GM19193 (cell line): ENCODE data around the gene C19orf25.

Source experiments
- POLR2A ChIP-seq: IDR thresholded peaks from 4 replicates; pipeline ENCODE4 v1.6.1; 2011; ENCODE audit not compliant: insufficient read depth, insufficient read length; ENCODE audit errors: extremely low read depth

Gene C19orf25

GRCh38 chr19:1467490-1468273 is 11.3 kb downstream of the C19orf25 start:
- no peak for TF ChIP-seq POLR2A

- TF ChIP-seq POLR2A = no peak
These were observed 11.9 kb downstream of the C19orf25 start for GRCh38 chr19:1467215-1467489.

GRCh38 chr19:1466461-1467214 is 12.4 kb downstream of the C19orf25 start:
- no peak for TF ChIP-seq POLR2A

GRCh38 chr19:1466018-1466460 is 13.0 kb downstream of the C19orf25 start:
- TF ChIP-seq POLR2A = no peak

DNA sequence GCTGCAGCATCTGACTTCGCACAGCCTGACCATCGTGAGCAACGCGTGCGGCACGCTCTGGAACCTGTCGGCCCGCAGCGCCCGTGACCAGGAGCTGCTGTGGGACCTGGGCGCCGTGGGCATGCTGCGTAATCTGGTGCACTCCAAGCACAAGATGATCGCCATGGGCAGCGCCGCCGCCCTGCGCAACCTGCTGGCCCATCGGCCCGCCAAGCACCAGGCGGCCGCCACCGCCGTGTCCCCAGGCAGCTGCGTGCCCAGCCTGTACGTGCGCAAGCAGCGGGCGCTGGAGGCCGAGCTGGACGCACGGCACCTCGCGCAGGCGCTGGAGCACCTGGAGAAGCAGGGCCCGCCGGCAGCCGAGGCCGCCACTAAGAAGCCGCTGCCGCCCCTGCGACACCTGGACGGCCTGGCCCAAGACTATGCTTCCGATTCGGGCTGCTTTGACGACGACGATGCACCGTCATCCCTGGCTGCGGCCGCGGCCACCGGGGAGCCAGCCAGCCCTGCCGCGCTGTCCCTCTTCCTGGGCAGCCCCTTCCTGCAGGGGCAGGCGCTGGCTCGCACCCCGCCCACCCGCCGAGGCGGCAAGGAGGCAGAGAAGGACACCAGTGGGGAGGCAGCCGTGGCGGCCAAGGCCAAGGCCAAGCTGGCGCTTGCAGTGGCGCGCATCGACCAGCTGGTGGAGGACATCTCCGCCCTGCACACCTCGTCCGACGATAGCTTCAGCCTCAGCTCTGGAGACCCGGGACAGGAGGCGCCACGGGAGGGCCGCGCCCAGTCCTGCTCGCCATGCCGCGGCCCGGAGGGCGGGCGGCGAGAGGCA is 13.6 kb downstream of the C19orf25 start:
- no peak for TF ChIP-seq POLR2A

DNA sequence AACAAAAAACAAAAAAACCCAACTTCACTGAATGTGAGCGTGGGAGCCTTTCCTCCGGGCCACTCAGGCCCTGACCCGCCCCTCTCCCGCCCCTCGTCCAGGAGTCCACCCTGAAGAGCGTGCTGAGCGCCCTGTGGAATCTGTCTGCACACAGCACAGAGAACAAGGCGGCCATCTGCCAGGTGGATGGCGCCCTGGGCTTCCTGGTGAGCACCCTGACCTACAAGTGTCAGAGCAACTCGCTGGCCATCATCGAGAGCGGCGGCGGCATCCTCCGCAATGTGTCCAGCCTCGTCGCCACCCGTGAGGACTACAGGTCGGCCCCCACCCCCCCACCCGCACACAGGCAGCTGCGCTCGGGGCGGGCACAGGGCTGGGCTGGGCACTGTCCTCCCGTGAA is 17.2 kb downstream of the C19orf25 start:
- TF ChIP-seq POLR2A = no peak

GRCh38 chr19:1460033-1460995 is 18.7 kb downstream of the C19orf25 start:
- no peak for TF ChIP-seq POLR2A

DNA sequence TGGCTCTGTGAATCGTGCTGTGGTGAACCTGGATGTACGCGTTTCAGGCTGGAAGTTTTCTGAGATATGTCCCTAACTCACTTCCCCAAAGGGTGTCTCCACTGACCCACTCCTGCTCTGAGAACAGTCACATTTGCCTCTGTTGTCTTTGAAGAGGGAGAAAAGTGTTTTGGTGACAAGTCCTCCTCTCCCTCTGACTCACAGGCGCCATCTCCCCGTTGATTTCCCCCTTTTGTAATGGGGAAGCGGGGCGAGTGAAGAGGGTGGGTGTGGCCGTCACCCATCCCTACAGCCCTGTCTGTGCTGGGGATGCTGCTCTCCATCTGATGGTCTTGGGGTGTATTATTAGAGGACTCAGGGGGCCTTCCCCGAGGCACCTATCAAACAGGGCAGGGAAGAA is 19.5 kb downstream of the C19orf25 start:
- TF ChIP-seq POLR2A = no peak

DNA sequence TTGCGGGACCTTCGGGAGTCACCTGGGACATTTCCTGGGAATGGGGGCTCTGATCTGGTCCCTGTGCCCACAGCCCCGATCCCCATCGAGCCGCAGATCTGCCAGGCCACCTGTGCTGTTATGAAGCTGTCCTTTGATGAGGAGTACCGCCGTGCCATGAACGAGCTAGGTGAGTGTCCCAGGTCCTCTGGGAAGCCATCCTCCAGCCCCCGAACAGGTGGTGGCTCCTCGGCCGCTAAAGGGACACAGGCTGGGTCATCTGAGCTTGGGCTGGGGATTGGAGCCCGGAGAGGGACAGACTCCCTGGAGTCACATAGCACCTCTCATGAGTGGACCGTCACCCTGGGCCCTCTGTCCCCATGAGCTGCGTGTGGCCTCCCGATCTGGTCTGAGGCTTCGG is 21.1 kb downstream of the C19orf25 start:
- no peak for TF ChIP-seq POLR2A

GRCh38 chr19:1457031-1457739 is 21.8 kb downstream of the C19orf25 start:
- no peak for TF ChIP-seq POLR2A

GRCh38 chr19:1456121-1456900 is 22.7 kb downstream of the C19orf25 start:
- no peak for TF ChIP-seq POLR2A

DNA sequence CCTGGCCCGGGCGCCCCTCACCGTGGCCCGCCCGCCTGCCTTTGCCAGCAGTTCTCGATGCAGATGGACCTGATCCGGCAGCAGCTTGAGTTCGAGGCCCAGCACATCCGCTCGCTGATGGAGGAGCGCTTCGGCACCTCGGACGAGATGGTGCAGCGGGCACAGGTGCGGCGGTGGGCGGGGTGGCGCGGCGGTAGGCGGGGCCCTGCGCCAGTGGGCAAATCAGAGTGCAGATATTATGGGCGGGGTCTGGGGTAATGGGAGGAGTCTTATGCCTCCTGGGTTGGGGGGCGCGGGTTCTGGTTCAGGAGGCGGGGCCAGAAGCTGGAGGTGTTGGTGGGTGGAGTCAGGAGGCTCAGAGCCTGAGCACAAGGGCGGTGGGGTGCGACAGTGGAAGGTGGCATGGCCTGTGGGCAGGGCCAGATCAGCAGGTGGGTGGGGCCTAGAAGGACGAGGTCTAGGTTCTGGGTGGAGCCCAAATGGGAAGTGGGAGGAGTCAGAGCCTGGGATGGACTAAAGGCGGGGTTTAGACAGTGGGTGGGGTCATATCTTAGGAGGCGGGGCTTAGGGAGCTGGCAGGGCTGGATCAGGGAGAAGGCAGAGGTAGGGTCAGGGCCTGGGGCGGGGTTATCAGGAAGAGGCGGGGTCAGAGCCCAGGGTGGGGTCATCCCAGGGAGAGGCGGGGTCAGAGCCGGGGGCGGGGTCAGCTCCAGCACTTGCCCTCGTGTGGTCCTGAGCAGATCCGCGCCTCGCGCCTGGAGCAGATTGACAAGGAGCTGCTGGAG is 23.5 kb downstream of the C19orf25 start:
- no peak for TF ChIP-seq POLR2A
